Calu3 (cell line): ENCODE measurements around the gene CHD2. TPM values are rescaled to one million over a fixed set of nuclear protein-coding genes. Genes with fewer than 3 reads are reported as not detected.

Source experiments
- BruUV-seq: library from RNA; stranded (reverse); fragments of 400-500 nt; replicated peaks from 2 replicates; lab custom pipeline; 2021; lab: Mats Ljungman, UMichigan
- CTCF ChIA-PET: fragments of 300-600 bp; sonication (Branson Sonifier 250); formaldehyde crosslinking; loops from one replicate; lab custom pipeline; 2022; ENCODE audit warnings: antibody characterized with exemption; lab: Charles Lee
- DNase-seq: peaks from one replicate; pipeline ENCODE4 v3.0.0; 2022
- H3K27ac Mint-ChIP-seq: one replicate; pipeline ENCODE4 v1.8.0; 2022; ENCODE audit warnings: mixed read lengths; ENCODE audit not compliant: unreplicated experiment
- H3K27me3 Mint-ChIP-seq: one replicate; pipeline ENCODE4 v1.8.0; 2022; ENCODE audit warnings: mixed read lengths; ENCODE audit not compliant: unreplicated experiment
- H3K36me3 Mint-ChIP-seq: one replicate; pipeline ENCODE4 v1.8.0; 2022; ENCODE audit warnings: mild to moderate bottlenecking, moderate library complexity, mixed read lengths; ENCODE audit not compliant: insufficient read depth, unreplicated experiment
- H3K4me1 Mint-ChIP-seq: one replicate; pipeline ENCODE4 v1.8.0; 2022; ENCODE audit warnings: mild to moderate bottlenecking, low read depth, mixed read lengths; ENCODE audit not compliant: unreplicated experiment
- H3K4me3 Mint-ChIP-seq: one replicate; pipeline ENCODE4 v1.8.0; 2022; ENCODE audit warnings: mild to moderate bottlenecking, low read depth, moderate library complexity, mixed read lengths; ENCODE audit not compliant: unreplicated experiment
- H3K9me3 Mint-ChIP-seq: one replicate; pipeline ENCODE4 v1.8.0; 2022; ENCODE audit warnings: low read depth, mixed read lengths; ENCODE audit not compliant: unreplicated experiment
- CTCF ChIP-seq: fragments of 200-600 bp; IDR thresholded peaks from one replicate; pipeline ENCODE4 v1.8.0; 2022; ENCODE audit warnings: antibody characterized with exemption; ENCODE audit not compliant: unreplicated experiment
- intact Hi-C: fragments of 100-400 bp; cut with micrococcal nuclease; formaldehyde crosslinking; loops from one replicate; pipeline ENCODE4 v1.10.0; 2022; ENCODE audit not compliant: unreplicated experiment
- total RNA-seq: library from RNA; stranded (reverse); gene quantifications from 2 replicates; pipeline ENCODE4 v1.2.3, GENCODE V29; 2022

Gene CHD2
- total RNA-seq, 1 experiment from 2014 or later: 140 TPM

- no TSS peak for BruUV-seq
- TF ChIP-seq CTCF: no peak
- Mint-ChIP-seq H3K27ac (no peak overlapping the region), H3K4me3 (no peak overlapping the region), H3K9me3 (peaks cover 3% of the 10 kb centered on the region), H3K27me3 (peaks cover 90% of the 10 kb centered on the region), H3K4me1 (no peaks in the 10 kb centered on the region), H3K36me3 (no peaks in the 10 kb centered on the region)
- CTCF ChIA-PET: interaction anchor here (1.0 to 1.1 kb wide), 2 partner anchors 15 to 1075 kb away, joined by 3 read pairs; no protein-coding TSS in a partner anchor
- DNase-seq: no peak
- intact Hi-C loops: no loop called here
Measured at GRCh38 chr15:93044301-93045190, 144.4 kb downstream of the CHD2 start.

- peaks cover 3% of the 10 kb centered on the region for H3K9me3 Mint-ChIP-seq
- H3K27me3 Mint-ChIP-seq: peaks cover 90% of the 10 kb centered on the region
- H3K4me1 Mint-ChIP-seq: no peaks in the 10 kb centered on the region
- H3K36me3 Mint-ChIP-seq: no peaks in the 10 kb centered on the region
- H3K27ac Mint-ChIP-seq: no peak overlapping the region
- CTCF ChIA-PET: no interaction called here
- intact Hi-C loops: no loop called here
- TF ChIP-seq CTCF: no peak
- no TSS peak for BruUV-seq
- DNase-seq: no peak
- H3K4me3 Mint-ChIP-seq: no peak overlapping the region
Measured at GRCh38 chr15:93045191-93045785, 145.2 kb downstream of the CHD2 start.

GRCh38 chr15:93046120-93046519 is 146.0 kb downstream of the CHD2 start:
- intact Hi-C loops: no loop called here
- Mint-ChIP-seq H3K4me3 (no peak overlapping the region), H3K27ac (no peak overlapping the region), H3K4me1 (no peaks in the 10 kb centered on the region), H3K9me3 (peaks cover 3% of the 10 kb centered on the region), H3K36me3 (no peaks in the 10 kb centered on the region), H3K27me3 (peaks cover 87% of the 10 kb centered on the region)
- no TSS peak for BruUV-seq
- CTCF ChIA-PET: no interaction called here
- DNase-seq: no peak
- no peak for TF ChIP-seq CTCF

GRCh38 chr15:93046721-93047120 is 146.6 kb downstream of the CHD2 start:
- no peak for TF ChIP-seq CTCF
- no peaks in the 10 kb centered on the region for H3K4me1 Mint-ChIP-seq
- no peak for DNase-seq
- H3K27ac Mint-ChIP-seq: no peak overlapping the region
- no TSS peak for BruUV-seq
- no peaks in the 10 kb centered on the region for H3K36me3 Mint-ChIP-seq
- CTCF ChIA-PET: no interaction called here
- H3K9me3 Mint-ChIP-seq: peaks cover 3% of the 10 kb centered on the region
- no peak overlapping the region for H3K4me3 Mint-ChIP-seq
- H3K27me3 Mint-ChIP-seq: peaks cover 84% of the 10 kb centered on the region
- intact Hi-C loops: no loop called here
